Endodermal cell (in vitro differentiated cells): Measurements from ENCODE around the gene ATP2B2. TPM values are rescaled to one million over a fixed set of nuclear protein-coding genes. Genes with fewer than 3 reads are reported as not detected.

ENCODE experiments used
- DNase-seq: peaks from one replicate; pipeline ENCODE4 v3.0.0-alpha.2; 2017
- H3K27ac ChIP-seq: 2 replicates; pipeline ENCODE4 v1.5.1; 2013; ENCODE audit warnings: mild to moderate bottlenecking, low read depth, low read length, moderate library complexity
- H3K27me3 ChIP-seq: 2 replicates; pipeline ENCODE4 v1.6.1; 2013; ENCODE audit warnings: mild to moderate bottlenecking, low read length, moderate library complexity; ENCODE audit not compliant: insufficient read depth, control insufficient read depth, poor library complexity, severe bottlenecking
- H3K36me3 ChIP-seq: 2 replicates; pipeline ENCODE4 v1.7.0; 2013; ENCODE audit warnings: mild to moderate bottlenecking, low read length, moderate library complexity; ENCODE audit not compliant: control insufficient read depth, insufficient read depth
- H3K4me1 ChIP-seq: one replicate; pipeline ENCODE4 v1.7.0; 2013; ENCODE audit warnings: low read length; ENCODE audit not compliant: control insufficient read depth, insufficient read depth
- H3K4me3 ChIP-seq: 2 replicates; pipeline ENCODE4 v1.5.1; 2013; ENCODE audit warnings: mild to moderate bottlenecking, low read length, moderate library complexity
- H3K9ac ChIP-seq: 2 replicates; pipeline ENCODE4 v1.6.1; 2013; ENCODE audit warnings: mild to moderate bottlenecking, low read length, moderate library complexity; ENCODE audit not compliant: poor library complexity, severe bottlenecking; ENCODE audit errors: extremely low read depth
- H3K9me3 ChIP-seq: 2 replicates; pipeline ENCODE4 v1.6.1; 2013; ENCODE audit warnings: mild to moderate bottlenecking, low read length, moderate library complexity; ENCODE audit not compliant: control insufficient read depth
- H3K27ac Mint-ChIP-seq: 2 replicates; pipeline ENCODE4 v1.8.0; 2020; ENCODE audit warnings: mixed read lengths
- H3K27me3 Mint-ChIP-seq: 2 replicates; pipeline ENCODE4 v1.8.0; 2021; ENCODE audit warnings: mild to moderate bottlenecking, mixed read lengths; ENCODE audit not compliant: insufficient read depth
- H3K36me3 Mint-ChIP-seq: 2 replicates; pipeline ENCODE4 v1.8.0; 2020; ENCODE audit warnings: low read depth, mixed read lengths
- H3K4me1 Mint-ChIP-seq: 2 replicates; pipeline ENCODE4 v1.8.0; 2020; ENCODE audit warnings: mixed read lengths
- H3K4me3 Mint-ChIP-seq: 2 replicates; pipeline ENCODE4 v1.8.0; 2020; ENCODE audit warnings: mild to moderate bottlenecking, moderate library complexity, mixed read lengths
- H3K9me3 Mint-ChIP-seq: 2 replicates; pipeline ENCODE4 v1.8.0; 2020; ENCODE audit warnings: mild to moderate bottlenecking, mixed read lengths
- WGBS, 2 experiments: methylation state at CpG; one replicate each; pipeline versions ENCODE4 v1.1.5 to v1.1.7; 2013; ENCODE audit warnings: missing lambda C conversion rate in 2 of 2, mixed read lengths in 1 of 2; ENCODE audit not compliant: insufficient coverage in 1 of 2, insufficient read length in 1 of 2; 5-methylcytosine and 5-hydroxymethylcytosine counted together
- total RNA-seq, 2 donors: library from RNA; stranded (reverse); fragmentation: NEBNext Ultra II Directional in 1 of 2; extraction: Animal tissue kit (Norgen Biotek cat#: 25700) in 1 of 2; gene quantifications; 2 replicates in 1 of 2; 3 replicates in 1 of 2; pipeline ENCODE4 v1.2.1, GENCODE V29; 2021
- TF ChIP-seq, protein P1 (sequence below): fragments of 200-600 bp; sonication (generic); conservative IDR thresholded peaks from 2 replicates; pipeline ENCODE4 v1.5.0; 2021; ENCODE audit warnings: antibody characterized with exemption, mild to moderate bottlenecking

The ATP2B2 gene
- total RNA-seq, 2 donors from 2014 or later, result 0.09 TPM; not detected in 1

DNA sequence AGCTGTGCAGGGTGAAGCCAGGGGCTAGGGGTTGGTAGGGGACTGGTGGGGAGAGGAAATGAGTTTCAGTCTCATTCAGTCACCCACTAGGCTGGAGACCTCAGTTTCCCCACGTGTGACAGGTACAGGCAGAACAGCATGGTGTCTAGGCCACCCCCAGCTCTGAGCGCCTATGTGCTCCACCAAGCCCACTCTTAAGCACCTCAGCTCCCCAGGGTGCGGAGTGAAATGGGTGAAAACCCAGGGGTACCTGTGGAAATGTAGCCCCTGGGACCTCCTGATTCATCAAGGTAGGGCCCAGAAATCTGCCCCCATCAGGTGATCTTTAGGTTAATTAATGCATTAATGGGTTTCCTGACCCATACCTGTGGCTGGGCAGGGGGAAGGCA, 3.7 kb downstream of the ATP2B2 start:
- Histone ChIP-seq H3K9me3 (no peaks in the 10 kb centered on the region), H3K4me3 (no peak overlapping the region), H3K27me3 (peaks cover 16% of the 10 kb centered on the region), H3K4me1 (no peaks in the 10 kb centered on the region), H3K27ac (no peak overlapping the region), H3K9ac (no peak overlapping the region), H3K36me3 (no peaks in the 10 kb centered on the region)
- no peak for DNase-seq
- Mint-ChIP-seq H3K36me3 (no peaks in the 10 kb centered on the region), H3K9me3 (no peaks in the 10 kb centered on the region), H3K27me3 (peaks cover 11% of the 10 kb centered on the region), H3K4me3 (no peak overlapping the region), H3K27ac (no peak overlapping the region), H3K4me1 (no peaks in the 10 kb centered on the region)
- TF ChIP-seq, protein P1, sequence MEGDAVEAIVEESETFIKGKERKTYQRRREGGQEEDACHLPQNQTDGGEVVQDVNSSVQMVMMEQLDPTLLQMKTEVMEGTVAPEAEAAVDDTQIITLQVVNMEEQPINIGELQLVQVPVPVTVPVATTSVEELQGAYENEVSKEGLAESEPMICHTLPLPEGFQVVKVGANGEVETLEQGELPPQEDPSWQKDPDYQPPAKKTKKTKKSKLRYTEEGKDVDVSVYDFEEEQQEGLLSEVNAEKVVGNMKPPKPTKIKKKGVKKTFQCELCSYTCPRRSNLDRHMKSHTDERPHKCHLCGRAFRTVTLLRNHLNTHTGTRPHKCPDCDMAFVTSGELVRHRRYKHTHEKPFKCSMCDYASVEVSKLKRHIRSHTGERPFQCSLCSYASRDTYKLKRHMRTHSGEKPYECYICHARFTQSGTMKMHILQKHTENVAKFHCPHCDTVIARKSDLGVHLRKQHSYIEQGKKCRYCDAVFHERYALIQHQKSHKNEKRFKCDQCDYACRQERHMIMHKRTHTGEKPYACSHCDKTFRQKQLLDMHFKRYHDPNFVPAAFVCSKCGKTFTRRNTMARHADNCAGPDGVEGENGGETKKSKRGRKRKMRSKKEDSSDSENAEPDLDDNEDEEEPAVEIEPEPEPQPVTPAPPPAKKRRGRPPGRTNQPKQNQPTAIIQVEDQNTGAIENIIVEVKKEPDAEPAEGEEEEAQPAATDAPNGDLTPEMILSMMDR, result no peak
- 70 to 100% methylated on average over 2 to 3 of the region's 3 CpGs for WGBS, 2 experiments

DNA sequence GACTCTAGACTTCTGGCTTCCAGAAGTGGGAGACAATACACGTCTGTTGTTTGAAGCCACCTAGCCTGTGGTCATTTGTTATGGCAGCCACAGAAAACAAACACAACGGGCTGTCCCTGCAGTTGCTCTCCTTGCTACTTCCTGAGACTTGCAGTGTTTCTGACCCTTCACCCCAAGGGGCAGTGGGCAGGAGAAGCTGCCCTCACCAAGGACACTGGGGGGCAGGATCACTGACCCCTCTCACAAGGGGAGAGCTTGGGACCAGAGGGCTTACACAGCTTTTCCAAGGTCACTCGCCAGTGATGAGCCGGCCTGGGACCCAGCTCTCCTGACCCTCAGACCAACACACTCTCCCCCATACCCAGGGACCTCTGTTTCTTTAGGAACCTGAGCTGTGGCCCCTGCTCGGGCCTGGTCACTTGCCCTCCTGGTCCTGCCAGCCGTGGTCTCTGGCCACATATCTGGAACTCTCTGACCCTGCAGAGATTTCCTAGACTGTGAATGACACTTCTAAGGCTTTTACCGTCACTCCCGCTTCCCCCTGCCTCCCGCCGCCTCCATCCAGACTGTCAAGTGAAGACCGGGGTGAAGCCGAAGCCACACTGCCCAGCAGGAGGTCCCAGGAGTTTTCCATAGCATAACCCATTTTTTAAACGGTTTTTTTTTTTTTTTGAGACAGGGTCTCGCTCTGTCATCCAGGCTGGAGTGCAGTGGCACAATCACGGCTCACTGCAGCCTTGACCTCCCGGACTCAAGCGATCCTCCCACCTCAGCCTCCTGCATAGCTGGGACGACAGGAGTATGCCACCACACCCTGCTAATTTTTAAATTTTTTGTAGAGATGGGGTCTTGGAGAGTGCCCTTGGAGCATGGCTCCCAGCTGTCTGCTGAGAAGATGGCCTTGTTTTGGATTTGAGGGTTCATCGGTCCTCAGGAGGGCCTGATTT, 4.4 kb downstream of the ATP2B2 start:
- Histone ChIP-seq H3K36me3 (no peaks in the 10 kb centered on the region), H3K27ac (no peak overlapping the region), H3K9me3 (no peaks in the 10 kb centered on the region), H3K27me3 (peaks cover 10% of the 10 kb centered on the region), H3K9ac (no peak overlapping the region), H3K4me3 (no peak overlapping the region), H3K4me1 (no peaks in the 10 kb centered on the region)
- Mint-ChIP-seq H3K27ac (no peak overlapping the region), H3K4me3 (no peak overlapping the region), H3K36me3 (no peaks in the 10 kb centered on the region), H3K27me3 (peaks cover 11% of the 10 kb centered on the region), H3K4me1 (peaks cover 1% of the 10 kb centered on the region), H3K9me3 (no peaks in the 10 kb centered on the region)
- DNase-seq, result no peak
- TF ChIP-seq, protein P1, result no peak
- WGBS, 2 experiments, result 83 to 86% methylated on average over 6 to 19 of the region's 19 CpGs

DNA sequence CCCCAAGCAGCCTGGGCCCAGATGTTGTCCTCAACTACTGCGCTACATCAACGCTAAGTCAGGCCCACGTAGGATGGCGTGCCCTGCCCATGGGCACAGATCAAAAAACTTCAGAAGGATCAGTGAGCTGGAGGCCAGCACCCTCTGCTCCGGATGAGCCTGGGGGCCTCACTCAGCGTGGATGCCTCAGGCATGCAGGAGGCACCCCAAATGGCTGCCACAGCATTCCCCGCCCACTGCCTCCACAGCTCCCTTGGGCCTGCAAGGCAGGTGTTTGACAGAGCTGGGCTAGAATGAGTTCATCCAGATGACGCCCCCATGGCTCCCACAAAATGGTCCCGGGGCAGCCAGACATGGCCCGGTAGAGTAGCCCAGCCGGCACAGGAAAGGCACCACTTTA, 7.1 kb downstream of the ATP2B2 start:
- Mint-ChIP-seq H3K36me3 (no peaks in the 10 kb centered on the region), H3K27ac (no peak overlapping the region)
- 93 to 96% methylated on average over 11 of the region's 11 CpGs for WGBS, 2 experiments

More for the DNA sequence above, 7.1 kb downstream of the ATP2B2 start:
- Mint-ChIP-seq H3K9me3 (no peaks in the 10 kb centered on the region), H3K4me1 (peaks cover 3% of the 10 kb centered on the region), H3K27me3 (no peaks in the 10 kb centered on the region), H3K4me3 (no peak overlapping the region)
- Histone ChIP-seq H3K4me1 (no peaks in the 10 kb centered on the region), H3K27ac (no peak overlapping the region), H3K36me3 (no peaks in the 10 kb centered on the region), H3K27me3 (no peaks in the 10 kb centered on the region), H3K9ac (no peak overlapping the region), H3K4me3 (no peak overlapping the region), H3K9me3 (no peaks in the 10 kb centered on the region)
- TF ChIP-seq, protein P1, result no peak
- no peak for DNase-seq
